Fibroblast of lung (primary cell): ENCODE measurements around the gene ARFGAP3. TPM values are rescaled to one million over a fixed set of nuclear protein-coding genes. Genes with fewer than 3 reads are reported as not detected.

Source experiments
- DNase-seq, 2 donors: peaks; one replicate each; pipeline versions ENCODE4 v3.0.0 to v3.0.0-alpha.2; 2010; ENCODE audit warnings: low read depth in 2 of 2
- H2AFZ ChIP-seq: 2 replicates; pipeline ENCODE4 v1.5.1; 2012; ENCODE audit warnings: low read length, control low read depth, inconsistent platforms
- H3K27ac ChIP-seq: 2 replicates; pipeline ENCODE4 v1.5.1; 2011; ENCODE audit warnings: low read length, control low read depth; ENCODE audit not compliant: insufficient read depth
- H3K27me3 ChIP-seq: 2 replicates; pipeline ENCODE4 v1.5.1; 2011; ENCODE audit warnings: mild to moderate bottlenecking, low read length; ENCODE audit not compliant: control insufficient read depth, insufficient read depth
- H3K36me3 ChIP-seq: 2 replicates; pipeline ENCODE4 v1.5.1; 2011; ENCODE audit warnings: low read length; ENCODE audit not compliant: control insufficient read depth, insufficient read depth
- H3K4me1 ChIP-seq: 2 replicates; pipeline ENCODE4 v1.5.1; 2011; ENCODE audit warnings: low read length; ENCODE audit not compliant: control insufficient read depth, insufficient read depth; ENCODE audit errors: extremely low read depth
- H3K4me2 ChIP-seq: 2 replicates; pipeline ENCODE4 v1.5.1; 2011; ENCODE audit warnings: low read length, control low read depth; ENCODE audit not compliant: insufficient read depth; ENCODE audit errors: extremely low read depth
- H3K4me3 ChIP-seq, 4 experiments: fragments of 200-600 bp in 1 of 4; sonication (generic) in 1 of 4; replicated peaks in 1 of 4; 2 replicates each; pipeline ENCODE4 v1.5.1; 2011 to 2016; ENCODE audit warnings: low read length in 4 of 4, low read depth in 3 of 4, mild to moderate bottlenecking in 3 of 4, control low read depth in 2 of 4, inconsistent platforms in 1 of 4, mixed read lengths in 1 of 4; ENCODE audit not compliant: insufficient read depth in 1 of 4; ENCODE audit errors: control extremely low read depth in 1 of 4
- H3K79me2 ChIP-seq: 2 replicates; pipeline ENCODE4 v1.5.1; 2012; ENCODE audit warnings: mild to moderate bottlenecking, low read length, inconsistent platforms; ENCODE audit not compliant: control insufficient read depth, insufficient read depth
- H3K9ac ChIP-seq: 2 replicates; pipeline ENCODE4 v1.5.1; 2011; ENCODE audit warnings: mild to moderate bottlenecking, low read length, control low read depth; ENCODE audit not compliant: insufficient read depth
- H3K9me3 ChIP-seq: 2 replicates; pipeline ENCODE4 v1.5.1; 2012; ENCODE audit warnings: low read depth, low read length; ENCODE audit not compliant: control insufficient read depth, insufficient read depth
- H4K20me1 ChIP-seq: 2 replicates; pipeline ENCODE4 v1.5.1; 2011; ENCODE audit warnings: low read length; ENCODE audit not compliant: control insufficient read depth, insufficient read depth; ENCODE audit errors: extremely low read depth
- EZH2 ChIP-seq: IDR thresholded peaks from 2 replicates; pipeline ENCODE4 v1.5.1; 2012; ENCODE audit warnings: low read length, control low read depth, mild to moderate bottlenecking; ENCODE audit errors: missing control alignments
- polyA plus RNA-seq, 2 donors: library from polyadenylated mRNA; depleted of rRNA in 1 of 2; stranded (reverse) in 1 of 2; unstranded in 1 of 2; fragments of >200 nt; gene quantifications; 2 replicates each; pipeline ENCODE4 v1.2.1, GENCODE V29; 2011 to 2012; ENCODE audit warnings: missing spikeins in 1 of 2
- total RNA-seq: library from RNA; depleted of rRNA; stranded (reverse); fragments of >200 nt; gene quantifications from 2 replicates; pipeline ENCODE4 v1.2.1, GENCODE V29; 2014
- TF ChIP-seq, protein P1 (sequence below), 2 donors: IDR thresholded peaks in 1 of 2; conservative IDR thresholded peaks in 1 of 2; 1 replicate in 1 of 2; 2 replicates in 1 of 2; pipeline ENCODE4 v1.5.1; 2011 to 2012; ENCODE audit warnings: low read length in 2 of 2, control low read depth in 1 of 2, inconsistent platforms in 1 of 2, low read depth in 1 of 2, mild to moderate bottlenecking in 1 of 2

ARFGAP3 gene
- total and polyA plus RNA-seq, 2 donors (not counting 1 experiment from before 2014, with no cell fraction given), result 62.1 to 74.1 TPM

- DNase-seq, result no peak
- no peak for TF ChIP-seq EZH2
- TF ChIP-seq, protein P1, sequence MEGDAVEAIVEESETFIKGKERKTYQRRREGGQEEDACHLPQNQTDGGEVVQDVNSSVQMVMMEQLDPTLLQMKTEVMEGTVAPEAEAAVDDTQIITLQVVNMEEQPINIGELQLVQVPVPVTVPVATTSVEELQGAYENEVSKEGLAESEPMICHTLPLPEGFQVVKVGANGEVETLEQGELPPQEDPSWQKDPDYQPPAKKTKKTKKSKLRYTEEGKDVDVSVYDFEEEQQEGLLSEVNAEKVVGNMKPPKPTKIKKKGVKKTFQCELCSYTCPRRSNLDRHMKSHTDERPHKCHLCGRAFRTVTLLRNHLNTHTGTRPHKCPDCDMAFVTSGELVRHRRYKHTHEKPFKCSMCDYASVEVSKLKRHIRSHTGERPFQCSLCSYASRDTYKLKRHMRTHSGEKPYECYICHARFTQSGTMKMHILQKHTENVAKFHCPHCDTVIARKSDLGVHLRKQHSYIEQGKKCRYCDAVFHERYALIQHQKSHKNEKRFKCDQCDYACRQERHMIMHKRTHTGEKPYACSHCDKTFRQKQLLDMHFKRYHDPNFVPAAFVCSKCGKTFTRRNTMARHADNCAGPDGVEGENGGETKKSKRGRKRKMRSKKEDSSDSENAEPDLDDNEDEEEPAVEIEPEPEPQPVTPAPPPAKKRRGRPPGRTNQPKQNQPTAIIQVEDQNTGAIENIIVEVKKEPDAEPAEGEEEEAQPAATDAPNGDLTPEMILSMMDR (conservative IDR thresholded peaks at IDR 0.05 in 1 of 2, IDR thresholded peaks at IDR 0.05 in 1 of 2; ENCODE audit: low read depth in 1 of 2, low read length in 2 of 2), result no peak
- no peaks in the 10 kb centered on the region for H3K79me2 ChIP-seq
Observed at GRCh38 chr22:42881982-42882656, 25.0 kb upstream of the ARFGAP3 start.

DNA sequence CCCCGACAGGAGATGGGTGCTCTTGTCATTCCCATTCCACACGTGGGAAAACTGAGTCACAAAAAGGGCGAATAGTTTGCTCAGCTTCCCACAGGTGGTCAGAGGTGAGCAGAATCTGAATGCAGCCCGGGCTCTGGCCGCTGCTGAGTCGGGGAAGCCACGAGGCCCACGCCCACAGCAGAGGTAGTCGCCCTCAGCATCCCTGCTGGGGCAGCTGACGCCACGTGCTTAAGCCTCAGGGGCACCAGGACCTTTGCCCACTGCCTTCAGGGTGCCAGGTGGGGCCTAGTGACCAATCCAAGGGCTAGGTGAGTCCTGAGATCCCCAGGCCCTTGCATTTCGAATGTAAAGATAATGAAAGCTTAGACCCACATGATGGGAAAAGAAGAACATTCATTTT lies 24.2 kb upstream of the ARFGAP3 start:
- Histone ChIP-seq H3K4me2 (no peak overlapping the region), H3K27me3 (no peaks in the 10 kb centered on the region), H3K36me3 (peaks cover 26% of the 10 kb centered on the region), H3K79me2 (no peaks in the 10 kb centered on the region), H3K4me3 (no peak overlapping the region), H3K4me1 (no peaks in the 10 kb centered on the region), H2AFZ (no peak overlapping the region), H4K20me1 (no peaks in the 10 kb centered on the region), H3K9me3 (no peaks in the 10 kb centered on the region), H3K27ac (no peak overlapping the region), H3K9ac (no peak overlapping the region)
- DNase-seq, result no peak
- TF ChIP-seq EZH2, result no peak

More at GRCh38 chr22:42881982-42882656, 25.0 kb upstream of the ARFGAP3 start:
- H3K9ac ChIP-seq, result no peak overlapping the region
- H3K4me1 ChIP-seq, result no peaks in the 10 kb centered on the region
- H3K36me3 ChIP-seq, result peaks cover 23% of the 10 kb centered on the region
- H3K4me2 ChIP-seq, result no peak overlapping the region
- H3K27me3 ChIP-seq, result no peaks in the 10 kb centered on the region
- no peak overlapping the region for H3K27ac ChIP-seq
- H3K9me3 ChIP-seq, result no peaks in the 10 kb centered on the region
- H3K4me3 ChIP-seq, result no peak overlapping the region
- no peaks in the 10 kb centered on the region for H4K20me1 ChIP-seq
- H2AFZ ChIP-seq, result no peak overlapping the region

- Histone ChIP-seq H3K27me3 (no peaks in the 10 kb centered on the region), H3K4me2 (no peak overlapping the region), H4K20me1 (no peaks in the 10 kb centered on the region), H3K79me2 (no peaks in the 10 kb centered on the region), H2AFZ (no peak overlapping the region), H3K4me1 (no peaks in the 10 kb centered on the region), H3K36me3 (peaks cover 28% of the 10 kb centered on the region), H3K9me3 (no peaks in the 10 kb centered on the region), H3K9ac (no peak overlapping the region), H3K4me3 (no peak overlapping the region), H3K27ac (no peak overlapping the region)
- TF ChIP-seq, protein P1 (conservative IDR thresholded peaks at IDR 0.05 in 1 of 2, IDR thresholded peaks at IDR 0.05 in 1 of 2; ENCODE audit: low read depth in 1 of 2, low read length in 2 of 2), result peak in 1 of 2 donors; percentile 20
- no peak for TF ChIP-seq EZH2
- DNase-seq, result no peak
Observed at GRCh38 chr22:42880815-42881214, 23.7 kb upstream of the ARFGAP3 start.
